ENCODE results near the gene ZNF571.

- TF ChIP-seq CTCF (IDR thresholded peaks at IDR 0.05; ENCODE audit: low read depth, low read length) (no peak), EZH2phosphoT487 (IDR thresholded peaks at IDR 0.05; ENCODE audit: low read depth) (no peak)
Observed at GRCh38 chr19:37537391-37537947, 57.1 kb downstream of the ZNF571 start.

All from OCI-LY3 (cell line).